HepG2 (cell line): ENCODE data around the gene CPPED1. TPM values are rescaled to one million over a fixed set of nuclear protein-coding genes. Genes with fewer than 3 reads are reported as not detected.

Source experiments
- CTCF ChIP-seq: sonication (generic); formaldehyde crosslinking; IDR thresholded peaks from 2 replicates; pipeline ENCODE4 v1.5.0; 2020; ENCODE audit warnings: mild to moderate bottlenecking, missing genetic modification reagents, moderate library complexity
- EZH2 ChIP-seq: conservative IDR thresholded peaks from 2 replicates; pipeline ENCODE4 v1.6.1; 2012; ENCODE audit warnings: mild to moderate bottlenecking, low read depth, low read length, moderate library complexity
- FOSL1 ChIP-seq: sonication (generic); formaldehyde crosslinking; IDR thresholded peaks from 2 replicates; pipeline ENCODE4 v1.9.0; 2021; ENCODE audit warnings: missing genetic modification reagents, borderline replicate concordance
- GATA4 ChIP-seq: sonication (generic); IDR thresholded peaks from 2 replicates; pipeline ENCODE4 v1.6.1; 2016; ENCODE audit warnings: antibody characterized with exemption, low read depth, borderline replicate concordance
- HIVEP1 ChIP-seq: sonication (generic); formaldehyde crosslinking; IDR thresholded peaks from 2 replicates; pipeline ENCODE4 v1.4.0; 2020; ENCODE audit warnings: mild to moderate bottlenecking, missing genetic modification reagents
- HMGXB4 ChIP-seq, 2 experiments: sonication (generic) in 1 of 2; formaldehyde crosslinking in 1 of 2; IDR thresholded peaks; 2 replicates each; pipeline versions ENCODE4 v1.4.0 to v1.6.1; 2018 to 2020; ENCODE audit warnings: missing genetic modification reagents in 2 of 2, borderline replicate concordance in 1 of 2, low read depth in 1 of 2, mild to moderate bottlenecking in 1 of 2, missing biosample characterization in 1 of 2
- SNAPC4 ChIP-seq: sonication (generic); formaldehyde crosslinking; IDR thresholded peaks from 2 replicates; pipeline ENCODE4 v1.4.0; 2020; ENCODE audit warnings: mild to moderate bottlenecking, missing genetic modification reagents
- SRF ChIP-seq: IDR thresholded peaks from 2 replicates; pipeline ENCODE4 v1.6.1; 2011; ENCODE audit warnings: mild to moderate bottlenecking, low read depth, low read length, moderate library complexity
- SUZ12 ChIP-seq: fragments of 150-350 bp; IDR thresholded peaks from 2 replicates; pipeline ENCODE4 v1.6.1; 2014; ENCODE audit warnings: low read depth, low read length
- TERF1 ChIP-seq: sonication (generic); formaldehyde crosslinking; IDR thresholded peaks from 2 replicates; pipeline ENCODE4 v1.8.0; 2022; ENCODE audit warnings: mild to moderate bottlenecking, missing genetic modification reagents, moderate library complexity
- TFDP2 ChIP-seq: sonication (generic); formaldehyde crosslinking; IDR thresholded peaks from 2 replicates; pipeline ENCODE4 v1.4.0; 2020; ENCODE audit warnings: missing genetic modification reagents
- ZBTB8A ChIP-seq: sonication (generic); formaldehyde crosslinking; IDR thresholded peaks from 2 replicates; pipeline ENCODE4 v1.4.0; 2020; ENCODE audit warnings: mild to moderate bottlenecking, low read depth, missing genetic modification reagents, borderline replicate concordance
- ZNF326 ChIP-seq: sonication (generic); formaldehyde crosslinking; IDR thresholded peaks from 2 replicates; pipeline ENCODE4 v1.4.0; 2020; ENCODE audit warnings: missing genetic modification reagents, borderline replicate concordance
- ZNF337 ChIP-seq: sonication (generic); formaldehyde crosslinking; IDR thresholded peaks from 2 replicates; pipeline ENCODE4 v1.5.1; 2020; ENCODE audit warnings: missing genetic modification reagents, low read depth, mild to moderate bottlenecking, borderline replicate concordance
- ZNF589 ChIP-seq: sonication (generic); formaldehyde crosslinking; conservative IDR thresholded peaks from 2 replicates; pipeline ENCODE4 v1.8.0; 2022; ENCODE audit warnings: mild to moderate bottlenecking, moderate library complexity, missing genetic modification reagents
- ZNF614 ChIP-seq: IDR thresholded peaks from 2 replicates; pipeline ENCODE4 v1.6.1; 2018; ENCODE audit warnings: missing biosample characterization, missing genetic modification reagents, inconsistent platforms, borderline replicate concordance
- ZNF660 ChIP-seq: sonication (generic); formaldehyde crosslinking; IDR thresholded peaks from 2 replicates; pipeline ENCODE4 v1.5.1; 2020; ENCODE audit warnings: mild to moderate bottlenecking, low read depth, missing genetic modification reagents, borderline replicate concordance
- polyA plus RNA-seq, 8 experiments: library from polyadenylated mRNA; depleted of rRNA in 3 of 8; stranded (reverse) in 7 of 8; unstranded in 1 of 8; fragments of >200 nt; fragmentation: Illumina TruSeq in 4 of 8; extraction: Trizol in 4 of 8; gene quantifications; 2 replicates each; pipeline versions ENCODE4 v1.2.1 to v1.2.3, GENCODE V29; 2011 to 2016; ENCODE audit warnings: low read depth in 4 of 8, missing spikeins in 1 of 8, mixed read lengths in 1 of 8; ENCODE audit not compliant: insufficient read depth in 1 of 8
- total RNA-seq, 5 experiments: library from RNA; depleted of rRNA; stranded (reverse); fragments of >200 nt; fragmentation: Illumina TruSeq; extraction: Trizol; gene quantifications; 2 replicates each; pipeline ENCODE4 v1.2.3, GENCODE V29; 2016; ENCODE audit warnings: low read depth in 1 of 5

The CPPED1 gene
- total and polyA plus RNA-seq, 2 of the 13 experiments (the other 11 are each of a cell fraction or from before 2014, with no cell fraction given), result 66.6 to 71.3 TPM

GRCh38 chr16:12661656-12662172 lies 142.0 kb downstream of the CPPED1 start (continued):
- peak; percentile 72; the same call in 1 of the 2 replicates for TF ChIP-seq TFDP2
- TF ChIP-seq SRF, result no peak
- TF ChIP-seq TERF1, result no peak
- TF ChIP-seq SUZ12, result no peak
- TF ChIP-seq ZNF614, result peak; percentile 82; the same call in 1 of the 2 replicates
- no peak for TF ChIP-seq EZH2
- TF ChIP-seq HMGXB4 (CRISPR knock-in tag; IDR thresholded peaks at IDR 0.05; ENCODE audit: borderline replicate concordance in 1 of 2, low read depth in 1 of 2), result peak in 1 of 2 experiments; percentile 64; a peak in 1 of 4 replicates
- no peak for TF ChIP-seq ZNF326 (CRISPR knock-in tag)
- TF ChIP-seq ZNF660 (CRISPR knock-in tag), result no peak
- TF ChIP-seq ZNF589 (CRISPR knock-in tag), result peak; percentile 88
- TF ChIP-seq FOSL1 (CRISPR knock-in tag), result peak; percentile 45; the same call in 1 of the 2 replicates
- no peak for TF ChIP-seq CTCF (CRISPR knock-in tag)
- no peak for TF ChIP-seq SNAPC4 (CRISPR knock-in tag)
- TF ChIP-seq GATA4, result no peak
- 0 out of 2 replicates have a peak, but pooled peaks have one; percentile 43 for TF ChIP-seq HIVEP1 (CRISPR knock-in tag)
- TF ChIP-seq ZNF337 (CRISPR knock-in tag), result no peak
- 0 out of 2 replicates have a peak, but pooled peaks have one; percentile 40 for TF ChIP-seq ZBTB8A (CRISPR knock-in tag)
